ENCODE measurements around the gene POMT2. TPM values are rescaled to one million over a fixed set of nuclear protein-coding genes. Genes with fewer than 3 reads are reported as not detected.

POMT2 gene
- total RNA-seq, 1 donor from 2014 or later, result 46.1 TPM

GRCh38 chr14:77265561-77266335 lies 54.9 kb downstream of the POMT2 start:
- Mint-ChIP-seq H3K9me3 (peaks cover 5% of the 10 kb centered on the region), H3K4me1 (peaks cover 3% of the 10 kb centered on the region), H3K4me3 (no peak overlapping the region), H3K36me3 (peaks cover 1% of the 10 kb centered on the region), H3K27me3 (ENCODE audit: low read depth) (peaks cover 81% of the 10 kb centered on the region), H3K27ac (no peak overlapping the region)
- no peak for DNase-seq (ENCODE audit: low spot score in 2 of 2, unreplicated experiment in 2 of 2)
- no peak for TF ChIP-seq CTCF (IDR thresholded peaks at IDR 0.05; ENCODE audit: unreplicated experiment)

GRCh38 chr14:77265187-77265515 lies 55.5 kb downstream of the POMT2 start:
- TF ChIP-seq CTCF (IDR thresholded peaks at IDR 0.05; ENCODE audit: unreplicated experiment), result no peak
- Mint-ChIP-seq H3K4me3 (no peak overlapping the region), H3K4me1 (peaks cover 3% of the 10 kb centered on the region), H3K9me3 (peaks cover 5% of the 10 kb centered on the region), H3K36me3 (peaks cover 1% of the 10 kb centered on the region), H3K27me3 (ENCODE audit: low read depth) (peaks cover 77% of the 10 kb centered on the region), H3K27ac (no peak overlapping the region)
- no peak for DNase-seq (ENCODE audit: low spot score in 2 of 2, unreplicated experiment in 2 of 2)

- H3K9me3 Mint-ChIP-seq, result peaks cover 5% of the 10 kb centered on the region
- peaks cover 73% of the 10 kb centered on the region for H3K27me3 Mint-ChIP-seq (ENCODE audit: low read depth)
- peaks cover 1% of the 10 kb centered on the region for H3K36me3 Mint-ChIP-seq
These were observed 56.1 kb downstream of the POMT2 start for GRCh38 chr14:77264466-77265186.

GRCh38 chr14:77260631-77261030 lies 60.1 kb downstream of the POMT2 start:
- peaks cover 2% of the 10 kb centered on the region for H3K4me1 Mint-ChIP-seq
- H3K9me3 Mint-ChIP-seq, result no peaks in the 10 kb centered on the region
- peaks cover 44% of the 10 kb centered on the region for H3K27me3 Mint-ChIP-seq (ENCODE audit: low read depth)
- no peak for DNase-seq (ENCODE audit: low spot score in 2 of 2, unreplicated experiment in 2 of 2)
- H3K36me3 Mint-ChIP-seq, result no peaks in the 10 kb centered on the region
- TF ChIP-seq CTCF (IDR thresholded peaks at IDR 0.05; ENCODE audit: unreplicated experiment), result no peak
- no peak overlapping the region for H3K27ac Mint-ChIP-seq
- no peak overlapping the region for H3K4me3 Mint-ChIP-seq

More at GRCh38 chr14:77264466-77265186, 56.1 kb downstream of the POMT2 start:
- no peak for DNase-seq (ENCODE audit: low spot score in 2 of 2, unreplicated experiment in 2 of 2)
- H3K4me1 Mint-ChIP-seq, result no peaks in the 10 kb centered on the region
- H3K4me3 Mint-ChIP-seq, result no peak overlapping the region
- H3K27ac Mint-ChIP-seq, result no peak overlapping the region
- TF ChIP-seq CTCF (IDR thresholded peaks at IDR 0.05; ENCODE audit: unreplicated experiment), result no peak

- Mint-ChIP-seq H3K27me3 (ENCODE audit: low read depth) (peaks cover 39% of the 10 kb centered on the region), H3K4me1 (peaks cover 2% of the 10 kb centered on the region), H3K27ac (no peak overlapping the region), H3K9me3 (no peaks in the 10 kb centered on the region), H3K4me3 (no peak overlapping the region), H3K36me3 (no peaks in the 10 kb centered on the region)
- DNase-seq (ENCODE audit: low spot score in 2 of 2, unreplicated experiment in 2 of 2), result no peak
- no peak for TF ChIP-seq CTCF (IDR thresholded peaks at IDR 0.05; ENCODE audit: unreplicated experiment)
These were observed 60.5 kb downstream of the POMT2 start for GRCh38 chr14:77260199-77260598.

All from mesothelial cell of epicardium (in vitro differentiated cells).